BLaER1 (cell line): ENCODE measurements around the gene CEP164.

Source experiments
- H3K27ac ChIP-seq: shearing (Covaris generic); formaldehyde crosslinking; 2 replicates; pipeline ENCODE4 v1.8.1; 2022
- H3K27me3 ChIP-seq: shearing (Covaris generic); formaldehyde crosslinking; 2 replicates; pipeline ENCODE4 v1.8.1; 2022
- H3K36me3 ChIP-seq: shearing (Covaris generic); formaldehyde crosslinking; 2 replicates; pipeline ENCODE4 v1.8.1; 2022
- H3K4me1 ChIP-seq: shearing (Covaris generic); formaldehyde crosslinking; 2 replicates; pipeline ENCODE4 v1.8.1; 2022
- H3K4me2 ChIP-seq: shearing (Covaris generic); formaldehyde crosslinking; 2 replicates; pipeline ENCODE4 v1.8.1; 2022
- H3K4me3 ChIP-seq: shearing (Covaris generic); formaldehyde crosslinking; 2 replicates; pipeline ENCODE4 v1.8.1; 2022
- H3K9ac ChIP-seq: shearing (Covaris generic); formaldehyde crosslinking; 2 replicates; pipeline ENCODE4 v1.8.1; 2022
- H3K9me3 ChIP-seq: shearing (Covaris generic); formaldehyde crosslinking; 2 replicates; pipeline ENCODE4 v1.8.1; 2022
- H4K20me1 ChIP-seq: shearing (Covaris generic); formaldehyde crosslinking; 2 replicates; pipeline ENCODE4 v1.8.1; 2022
- Cebpa-rat ChIP-seq: shearing (Covaris generic); IDR thresholded peaks from 2 replicates; pipeline ENCODE4 v1.8.1; 2022

The CEP164 gene

DNA sequence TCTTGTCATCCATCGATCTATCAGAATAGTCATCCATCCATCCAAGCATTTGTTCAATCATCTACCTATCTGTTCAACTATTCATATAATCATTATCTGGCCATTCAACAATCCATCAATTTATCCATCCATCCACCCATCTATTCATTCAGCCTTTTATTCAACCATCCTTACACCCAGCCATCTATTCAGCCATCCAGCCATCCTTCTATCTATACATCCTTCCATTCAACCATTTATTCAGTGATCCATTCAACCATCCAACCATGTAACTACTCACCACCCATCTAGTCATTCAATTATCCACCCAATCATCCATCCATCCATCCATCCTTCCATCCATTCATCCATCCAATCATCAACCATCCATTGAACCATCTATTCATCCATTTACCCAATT is 106.8 kb downstream of the CEP164 start:
- H4K20me1 ChIP-seq = no peaks in the 10 kb centered on the region
- no peak overlapping the region for H3K4me2 ChIP-seq
- no peak overlapping the region for H3K9ac ChIP-seq
- no peaks in the 10 kb centered on the region for H3K27me3 ChIP-seq
- H3K4me3 ChIP-seq = no peak overlapping the region
- no peaks in the 10 kb centered on the region for H3K9me3 ChIP-seq
- TF ChIP-seq Cebpa-rat = no peak
- H3K27ac ChIP-seq = no peak overlapping the region
- no peaks in the 10 kb centered on the region for H3K36me3 ChIP-seq
- peaks cover 33% of the 10 kb centered on the region for H3K4me1 ChIP-seq

DNA sequence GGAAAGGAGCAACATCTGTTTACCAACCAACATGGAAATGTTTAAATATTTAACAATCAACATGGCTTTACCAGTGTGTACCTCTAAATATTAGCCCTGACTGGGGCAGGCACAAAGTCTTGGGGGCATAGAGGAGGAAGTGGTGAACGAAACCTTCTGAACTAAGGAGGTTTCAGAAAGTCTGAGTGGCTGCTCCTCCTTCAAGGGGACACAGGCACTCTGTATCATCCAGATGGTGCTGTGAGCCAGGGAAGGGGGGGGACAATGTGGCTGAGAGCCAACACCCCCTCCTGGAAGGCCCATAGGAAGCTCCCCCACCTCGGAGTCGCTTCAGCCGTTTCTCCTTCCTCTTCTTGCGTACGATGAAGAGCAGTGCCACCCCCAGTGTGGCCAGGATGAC is 107.7 kb downstream of the CEP164 start:
- no peaks in the 10 kb centered on the region for H4K20me1 ChIP-seq
- no peak overlapping the region for H3K9ac ChIP-seq
- no peak overlapping the region for H3K27ac ChIP-seq
- no peak for TF ChIP-seq Cebpa-rat
- H3K4me3 ChIP-seq = no peak overlapping the region
- peaks cover 38% of the 10 kb centered on the region for H3K4me1 ChIP-seq
- H3K36me3 ChIP-seq = no peaks in the 10 kb centered on the region
- H3K4me2 ChIP-seq = peak overlapping the region; percentile 30
- no peaks in the 10 kb centered on the region for H3K27me3 ChIP-seq
- no peaks in the 10 kb centered on the region for H3K9me3 ChIP-seq

DNA sequence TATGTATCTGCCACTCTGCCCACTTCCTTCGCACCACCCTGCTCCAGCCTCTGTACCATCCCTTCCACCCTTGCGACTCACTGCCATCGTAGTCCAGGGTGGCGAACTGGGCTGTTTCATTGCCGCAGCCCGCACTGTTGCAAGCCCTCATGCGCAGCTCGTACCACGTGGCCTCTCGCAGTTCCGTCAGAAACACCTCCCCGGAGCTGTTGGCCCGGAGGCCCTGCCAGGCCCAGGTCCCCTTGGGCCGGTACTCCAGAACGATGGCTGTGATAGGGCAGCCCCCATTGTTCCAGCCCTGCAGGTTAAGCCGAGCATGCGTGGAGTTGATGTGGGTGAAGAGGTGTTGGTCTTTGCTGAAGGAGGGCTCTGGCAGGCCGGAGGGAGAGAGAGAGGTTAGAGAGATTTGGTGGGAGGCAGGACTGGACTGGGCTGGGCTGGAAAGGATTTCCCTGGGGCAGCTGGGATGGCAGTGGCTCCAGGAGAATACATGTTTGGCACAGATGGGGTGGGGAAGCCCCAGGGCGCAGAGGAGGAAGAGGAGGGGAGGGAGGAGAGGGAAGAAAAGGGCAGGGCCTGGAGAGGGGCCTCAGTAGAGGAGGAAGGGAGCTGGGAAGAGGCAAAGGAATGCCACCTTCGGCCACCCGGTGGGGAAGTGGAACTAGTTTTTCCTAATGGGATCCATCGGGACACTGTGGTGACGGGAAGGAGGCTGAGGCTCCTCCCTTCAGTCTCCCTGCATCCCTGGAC is 109.6 kb downstream of the CEP164 start:
- Histone ChIP-seq H3K4me2 (no peak overlapping the region), H3K27ac (no peak overlapping the region), H4K20me1 (no peaks in the 10 kb centered on the region), H3K36me3 (no peaks in the 10 kb centered on the region), H3K9me3 (no peaks in the 10 kb centered on the region), H3K9ac (no peak overlapping the region), H3K4me1 (peaks cover 23% of the 10 kb centered on the region), H3K4me3 (no peak overlapping the region), H3K27me3 (no peaks in the 10 kb centered on the region)
- TF ChIP-seq Cebpa-rat = no peak

DNA sequence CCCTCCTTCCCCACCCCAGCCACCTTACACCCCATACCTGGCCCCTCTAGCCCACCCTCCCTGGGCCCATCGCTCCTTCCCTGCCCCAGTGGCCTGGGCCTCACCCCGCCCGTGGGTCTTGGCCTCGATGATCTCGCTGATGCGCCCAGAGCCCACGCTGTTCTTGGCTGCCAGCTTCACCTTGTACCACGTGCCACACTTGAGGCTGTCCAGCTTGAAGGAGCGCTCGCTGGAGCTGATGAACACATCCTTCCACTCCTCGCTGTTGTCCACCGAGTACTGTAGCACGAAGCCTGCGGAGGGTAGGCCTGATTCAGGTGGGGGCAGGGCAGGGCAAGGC is 110.1 kb downstream of the CEP164 start:
- Histone ChIP-seq H3K36me3 (no peaks in the 10 kb centered on the region), H3K9ac (no peak overlapping the region), H4K20me1 (no peaks in the 10 kb centered on the region), H3K4me1 (peaks cover 23% of the 10 kb centered on the region), H3K27me3 (no peaks in the 10 kb centered on the region), H3K27ac (no peak overlapping the region), H3K4me2 (no peak overlapping the region), H3K9me3 (no peaks in the 10 kb centered on the region), H3K4me3 (no peak overlapping the region)
- no peak for TF ChIP-seq Cebpa-rat

DNA sequence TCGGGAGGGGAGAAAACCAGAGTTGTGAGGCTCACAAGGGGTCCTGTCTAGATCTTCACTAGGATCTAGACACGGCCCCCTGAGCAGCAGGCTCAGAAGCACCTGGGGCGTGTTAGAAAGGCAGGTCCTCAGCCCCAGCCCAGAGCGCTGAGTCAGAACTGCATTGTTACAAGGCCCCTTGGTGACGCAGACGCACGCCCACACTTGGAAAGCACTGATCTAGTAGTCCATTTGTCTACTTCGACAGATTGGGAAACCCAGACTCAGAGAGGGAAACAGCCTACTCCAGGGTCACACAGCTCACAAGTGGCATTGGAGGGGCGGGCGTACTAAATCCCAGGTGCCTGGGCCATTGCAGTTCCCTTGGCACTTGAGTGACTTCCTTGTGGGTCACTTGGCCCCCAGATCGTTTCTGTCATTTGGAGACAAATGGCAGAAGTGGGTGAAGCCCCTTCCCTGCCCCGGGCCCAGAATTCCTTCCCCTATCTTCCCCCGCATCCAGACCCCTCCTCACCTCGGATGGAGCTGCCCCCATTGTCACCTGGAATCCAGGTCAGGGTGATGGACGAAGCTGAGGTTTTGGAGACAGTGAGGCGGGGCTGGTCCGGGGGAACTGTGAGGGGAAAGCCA is 110.8 kb downstream of the CEP164 start:
- no peaks in the 10 kb centered on the region for H3K27me3 ChIP-seq
- H3K9ac ChIP-seq = no peak overlapping the region
- H4K20me1 ChIP-seq = no peaks in the 10 kb centered on the region
- no peaks in the 10 kb centered on the region for H3K36me3 ChIP-seq
- no peak for TF ChIP-seq Cebpa-rat
- H3K4me2 ChIP-seq = no peak overlapping the region
- H3K4me1 ChIP-seq = peaks cover 23% of the 10 kb centered on the region
- no peak overlapping the region for H3K4me3 ChIP-seq
- no peaks in the 10 kb centered on the region for H3K9me3 ChIP-seq
- H3K27ac ChIP-seq = no peak overlapping the region

- no peak for TF ChIP-seq Cebpa-rat
- no peak overlapping the region for H3K4me3 ChIP-seq
- H3K27ac ChIP-seq = no peak overlapping the region
Observed at GRCh38 chr11:117439256-117439655, 111.6 kb downstream of the CEP164 start.

DNA sequence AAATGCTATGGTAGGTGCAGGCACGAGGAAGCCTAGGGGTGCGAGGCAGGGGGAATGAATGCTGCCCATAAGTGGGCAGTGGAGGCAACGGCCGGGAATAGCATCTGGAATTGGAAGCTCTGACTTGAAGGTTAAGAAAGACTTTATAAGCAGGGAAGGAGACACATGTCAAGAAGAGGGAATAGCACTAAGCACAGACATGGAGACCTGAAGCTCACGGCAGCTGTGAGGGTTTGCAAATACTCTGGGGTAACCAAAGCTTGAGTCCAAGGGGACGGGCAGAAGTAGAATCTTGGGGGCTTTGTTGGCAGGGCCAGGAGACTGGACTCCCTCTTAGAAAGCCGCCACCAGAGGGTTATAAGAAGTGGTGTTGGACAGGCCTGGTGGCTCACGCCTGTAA is 112.6 kb downstream of the CEP164 start:
- no peak overlapping the region for H3K4me2 ChIP-seq
- H3K27ac ChIP-seq = no peak overlapping the region
- TF ChIP-seq Cebpa-rat = no peak
- H3K9me3 ChIP-seq = no peaks in the 10 kb centered on the region
- no peaks in the 10 kb centered on the region for H3K27me3 ChIP-seq
- no peak overlapping the region for H3K4me3 ChIP-seq
- H4K20me1 ChIP-seq = no peaks in the 10 kb centered on the region
- H3K36me3 ChIP-seq = no peaks in the 10 kb centered on the region
- H3K4me1 ChIP-seq = peaks cover 20% of the 10 kb centered on the region
- no peak overlapping the region for H3K9ac ChIP-seq

More at GRCh38 chr11:117439256-117439655, 111.6 kb downstream of the CEP164 start:
- no peaks in the 10 kb centered on the region for H3K9me3 ChIP-seq
- H3K4me2 ChIP-seq = peak overlapping the region; percentile 39
- no peaks in the 10 kb centered on the region for H3K36me3 ChIP-seq
- H3K4me1 ChIP-seq = peaks cover 23% of the 10 kb centered on the region
- no peak overlapping the region for H3K9ac ChIP-seq
- no peaks in the 10 kb centered on the region for H4K20me1 ChIP-seq
- H3K27me3 ChIP-seq = no peaks in the 10 kb centered on the region

- no peak overlapping the region for H3K9ac ChIP-seq
Observed at GRCh38 chr11:117441146-117441975, 113.7 kb downstream of the CEP164 start.

GRCh38 chr11:117442049-117442868 is 114.6 kb downstream of the CEP164 start:
- Histone ChIP-seq H3K9ac (no peak overlapping the region), H3K4me2 (no peak overlapping the region), H4K20me1 (no peaks in the 10 kb centered on the region), H3K27me3 (no peaks in the 10 kb centered on the region), H3K4me1 (peaks cover 15% of the 10 kb centered on the region), H3K4me3 (no peak overlapping the region), H3K36me3 (no peaks in the 10 kb centered on the region), H3K9me3 (no peaks in the 10 kb centered on the region), H3K27ac (no peak overlapping the region)
- TF ChIP-seq Cebpa-rat = no peak

More at GRCh38 chr11:117441146-117441975, 113.7 kb downstream of the CEP164 start:
- Histone ChIP-seq H3K9me3 (no peaks in the 10 kb centered on the region), H3K27ac (no peak overlapping the region), H3K27me3 (no peaks in the 10 kb centered on the region), H3K36me3 (no peaks in the 10 kb centered on the region), H3K4me3 (no peak overlapping the region), H3K4me1 (peaks cover 15% of the 10 kb centered on the region), H3K4me2 (no peak overlapping the region), H4K20me1 (no peaks in the 10 kb centered on the region)
- TF ChIP-seq Cebpa-rat = no peak
